Erythroblast (primary cell): ENCODE data around the gene FGD4.

ENCODE experiments used
- DNase-seq, 2 experiments: peaks; one replicate each; lab custom pipeline; 2025; lab: John Stamatoyannopoulos, UW
- GATA1 ChIP-seq: IDR thresholded peaks from 2 replicates; pipeline ENCODE4 v1.6.1; 2011; ENCODE audit warnings: low read depth, mild to moderate bottlenecking, control low read depth, low read length, moderate library complexity
- POLR2A ChIP-seq: IDR thresholded peaks from 2 replicates; pipeline ENCODE4 v1.6.1; 2011; ENCODE audit warnings: mild to moderate bottlenecking, low read length

The FGD4 gene

GRCh38 chr12:32455607-32456071 lies 56.3 kb downstream of the FGD4 start:
- no peak for TF ChIP-seq POLR2A
- DNase-seq = peak; percentile 52 to 64

GRCh38 chr12:32457251-32458025 lies 58.1 kb downstream of the FGD4 start:
- TF ChIP-seq POLR2A = no peak
- TF ChIP-seq GATA1 = no peak
- DNase-seq = no peak

- no peak for TF ChIP-seq GATA1
- TF ChIP-seq POLR2A = no peak
- no peak for DNase-seq
Measured at GRCh38 chr12:32460638-32461037, 61.3 kb downstream of the FGD4 start.

GRCh38 chr12:32462908-32463307 lies 63.5 kb downstream of the FGD4 start:
- DNase-seq = no peak
- TF ChIP-seq GATA1 (no peak), POLR2A (no peak)

- no peak for DNase-seq
- TF ChIP-seq POLR2A (no peak), GATA1 (no peak)
Measured at GRCh38 chr12:32466187-32466586, 66.8 kb downstream of the FGD4 start.

GRCh38 chr12:32466986-32467711 lies 67.8 kb downstream of the FGD4 start:
- DNase-seq = no peak
- TF ChIP-seq GATA1 = no peak
- no peak for TF ChIP-seq POLR2A

GRCh38 chr12:32467959-32468863 lies 68.9 kb downstream of the FGD4 start:
- DNase-seq = no peak
- TF ChIP-seq POLR2A (no peak), GATA1 (no peak)

- DNase-seq = no peak
- TF ChIP-seq GATA1 = no peak
- TF ChIP-seq POLR2A = no peak
Measured at GRCh38 chr12:32470936-32471470, 71.6 kb downstream of the FGD4 start.

GRCh38 chr12:32471591-32472001 lies 72.2 kb downstream of the FGD4 start:
- no peak for TF ChIP-seq POLR2A
- no peak for TF ChIP-seq GATA1
- DNase-seq = no peak

GRCh38 chr12:32475724-32476123 lies 76.4 kb downstream of the FGD4 start:
- DNase-seq = no peak

GRCh38 chr12:32476446-32476845 lies 77.1 kb downstream of the FGD4 start:
- TF ChIP-seq POLR2A (no peak), GATA1 (no peak)
- DNase-seq = no peak

More at GRCh38 chr12:32475724-32476123, 76.4 kb downstream of the FGD4 start:
- TF ChIP-seq GATA1 (no peak), POLR2A (no peak)

GRCh38 chr12:32477714-32478113 lies 78.4 kb downstream of the FGD4 start:
- DNase-seq = no peak
- no peak for TF ChIP-seq GATA1
- no peak for TF ChIP-seq POLR2A

GRCh38 chr12:32478166-32478565 lies 78.8 kb downstream of the FGD4 start:
- DNase-seq = no peak

More at GRCh38 chr12:32478166-32478565, 78.8 kb downstream of the FGD4 start:
- no peak for TF ChIP-seq POLR2A
- no peak for TF ChIP-seq GATA1
